Hepatocyte (in vitro differentiated cells): Measurements from ENCODE around the gene MCF2L2.

ENCODE experiments used
- EZH2phosphoT487 ChIP-seq: fragments of 200-600 bp; sonication (generic); IDR thresholded peaks from one replicate; pipeline ENCODE4 v1.6.1; 2018; ENCODE audit warnings: antibody characterized with exemption, mild to moderate bottlenecking, low read depth, moderate library complexity; ENCODE audit not compliant: unreplicated experiment, severe bottlenecking
- TF ChIP-seq, protein P1 (sequence below): fragments of 200-600 bp; sonication (generic); IDR thresholded peaks from 2 replicates; pipeline ENCODE4 v1.5.1; 2016; ENCODE audit warnings: antibody characterized with exemption, mild to moderate bottlenecking; ENCODE audit not compliant: poor library complexity

DNA sequence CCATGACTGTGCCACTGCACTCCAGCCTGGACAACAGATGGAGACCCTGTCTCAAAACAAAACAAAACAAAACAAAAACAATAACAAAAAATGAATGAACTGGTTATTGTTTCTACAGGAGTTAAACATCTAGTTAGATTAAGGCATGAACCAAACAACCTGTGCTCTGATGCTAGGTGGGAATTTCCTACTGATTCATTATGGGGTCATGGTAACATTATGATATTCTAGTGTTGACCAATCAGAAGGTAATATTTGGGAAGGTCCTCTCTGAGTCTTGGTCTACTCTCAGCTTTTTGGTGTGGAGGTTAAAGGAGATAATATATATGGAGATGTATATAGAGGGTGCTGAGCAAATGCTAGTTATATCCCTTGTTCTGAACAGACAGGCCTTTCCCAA, 37.6 kb downstream of the MCF2L2 start:
- TF ChIP-seq, protein P1, sequence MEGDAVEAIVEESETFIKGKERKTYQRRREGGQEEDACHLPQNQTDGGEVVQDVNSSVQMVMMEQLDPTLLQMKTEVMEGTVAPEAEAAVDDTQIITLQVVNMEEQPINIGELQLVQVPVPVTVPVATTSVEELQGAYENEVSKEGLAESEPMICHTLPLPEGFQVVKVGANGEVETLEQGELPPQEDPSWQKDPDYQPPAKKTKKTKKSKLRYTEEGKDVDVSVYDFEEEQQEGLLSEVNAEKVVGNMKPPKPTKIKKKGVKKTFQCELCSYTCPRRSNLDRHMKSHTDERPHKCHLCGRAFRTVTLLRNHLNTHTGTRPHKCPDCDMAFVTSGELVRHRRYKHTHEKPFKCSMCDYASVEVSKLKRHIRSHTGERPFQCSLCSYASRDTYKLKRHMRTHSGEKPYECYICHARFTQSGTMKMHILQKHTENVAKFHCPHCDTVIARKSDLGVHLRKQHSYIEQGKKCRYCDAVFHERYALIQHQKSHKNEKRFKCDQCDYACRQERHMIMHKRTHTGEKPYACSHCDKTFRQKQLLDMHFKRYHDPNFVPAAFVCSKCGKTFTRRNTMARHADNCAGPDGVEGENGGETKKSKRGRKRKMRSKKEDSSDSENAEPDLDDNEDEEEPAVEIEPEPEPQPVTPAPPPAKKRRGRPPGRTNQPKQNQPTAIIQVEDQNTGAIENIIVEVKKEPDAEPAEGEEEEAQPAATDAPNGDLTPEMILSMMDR, result no peak
- no peak for TF ChIP-seq EZH2phosphoT487
